ACC112 (cell line): Measurements from ENCODE around the gene ZNF575.

Experiments used
- H2AFZ ChIP-seq: fragments of 200-600 bp; sonication (generic); one replicate; pipeline ENCODE4 v1.6.0; 2017; ENCODE audit warnings: antibody characterized with exemption, low read length; ENCODE audit not compliant: unreplicated experiment
- H3K27ac ChIP-seq: fragments of 200-600 bp; sonication (generic); 2 replicates; pipeline ENCODE4 v1.5.1; 2014; ENCODE audit warnings: low read depth, mild to moderate bottlenecking, antibody characterized with exemption, low read length, moderate library complexity
- H3K27me3 ChIP-seq: fragments of 200-600 bp; sonication (generic); 2 replicates; pipeline ENCODE4 v1.6.1; 2014; ENCODE audit warnings: mild to moderate bottlenecking, antibody characterized with exemption, low read length, moderate library complexity, mixed read lengths; ENCODE audit not compliant: insufficient read depth
- H3K36me3 ChIP-seq: fragments of 200-600 bp; sonication (generic); 2 replicates; pipeline ENCODE4 v1.6.1; 2016; ENCODE audit warnings: mild to moderate bottlenecking, antibody characterized with exemption, low read length, moderate library complexity, mixed read lengths; ENCODE audit not compliant: insufficient read depth
- H3K4me1 ChIP-seq: fragments of 200-600 bp; sonication (generic); one replicate; pipeline ENCODE4 v1.6.1; 2016; ENCODE audit warnings: low read length, mixed read lengths; ENCODE audit not compliant: insufficient read depth, unreplicated experiment, control insufficient read depth
- H3K4me3 ChIP-seq: fragments of 200-600 bp; sonication (generic); 2 replicates; pipeline ENCODE4 v1.5.1; 2014; ENCODE audit warnings: mild to moderate bottlenecking, low read depth, low read length
- H3K79me2 ChIP-seq: fragments of 200-600 bp; sonication (generic); one replicate; pipeline ENCODE4 v1.6.0; 2016; ENCODE audit warnings: low read length; ENCODE audit not compliant: control insufficient read depth, unreplicated experiment, insufficient read depth

ZNF575 gene

DNA sequence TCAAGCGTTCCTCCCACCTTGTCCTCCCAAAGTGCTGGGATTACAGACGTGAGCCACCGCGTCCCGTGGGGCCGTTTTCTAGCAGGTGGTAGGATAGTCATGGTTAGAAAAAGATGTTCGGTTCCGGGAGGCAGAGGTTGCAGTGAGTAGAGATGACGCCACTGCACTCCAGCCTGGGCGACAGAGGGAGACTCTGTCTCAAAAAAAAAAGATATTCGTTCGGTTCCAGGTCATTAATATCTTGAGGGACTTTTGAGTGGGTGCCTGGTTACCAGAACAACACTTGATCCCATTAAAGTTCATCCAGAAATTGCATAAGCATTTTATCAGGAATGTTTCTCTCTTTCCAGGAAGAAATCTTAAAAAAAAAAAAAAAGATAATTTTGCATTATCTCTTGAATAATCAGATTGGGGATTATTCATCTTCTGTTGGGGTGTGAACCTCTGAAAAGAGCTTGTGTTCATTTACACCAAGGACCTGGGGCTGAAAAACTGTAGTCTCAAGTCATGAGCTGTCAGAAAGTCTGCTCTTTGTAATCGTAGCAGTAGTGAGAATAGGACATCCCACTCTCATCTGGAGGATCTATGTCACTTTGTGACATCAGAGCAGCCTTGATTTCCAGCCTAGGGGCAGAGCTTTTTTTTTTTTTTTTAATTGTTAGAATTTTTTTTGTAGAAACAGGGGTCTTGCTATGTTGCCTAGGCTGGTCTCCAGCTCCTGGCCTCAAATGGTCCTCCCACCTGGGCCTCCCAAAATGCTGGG is 4.9 kb upstream of the ZNF575 start:
- H3K4me3 ChIP-seq: no peak overlapping the region; the same call in 1 of the 2 replicates
- no peak overlapping the region for H3K27ac ChIP-seq
- H3K27me3 ChIP-seq: no peaks in the 10 kb centered on the region
- H3K79me2 ChIP-seq: no peaks in the 10 kb centered on the region
- H3K4me1 ChIP-seq: peaks cover 6% of the 10 kb centered on the region
- H3K36me3 ChIP-seq: no peaks in the 10 kb centered on the region
- H2AFZ ChIP-seq: no peak overlapping the region

DNA sequence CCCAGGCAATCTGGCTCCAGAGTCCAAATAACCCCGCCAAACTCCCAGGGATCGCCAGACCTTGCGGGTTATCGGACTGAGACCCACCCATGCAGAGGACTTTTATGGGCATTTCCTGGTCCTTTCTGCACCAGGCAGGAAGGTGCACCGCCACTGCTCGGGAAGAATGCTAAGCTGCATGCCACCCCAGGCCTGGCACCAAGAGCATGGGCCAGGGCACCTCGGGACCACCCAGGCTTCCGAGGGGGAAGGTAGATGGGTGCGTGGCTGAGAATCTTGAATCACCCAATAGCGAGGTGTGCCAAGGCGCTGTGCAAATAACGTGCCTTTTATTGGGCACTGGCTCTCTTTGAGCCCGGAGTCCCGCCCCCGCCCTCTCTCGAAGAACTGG is 422 bp upstream of the ZNF575 start:
- H3K27me3 ChIP-seq: no peaks in the 10 kb centered on the region
- H3K4me3 ChIP-seq: peak overlapping the region; percentile 81
- peak overlapping the region; percentile 47 for H3K27ac ChIP-seq
- H3K4me1 ChIP-seq: peaks cover 3% of the 10 kb centered on the region
- H3K79me2 ChIP-seq: no peaks in the 10 kb centered on the region
- no peaks in the 10 kb centered on the region for H3K36me3 ChIP-seq
- H2AFZ ChIP-seq: peak overlapping the region; percentile 40

DNA sequence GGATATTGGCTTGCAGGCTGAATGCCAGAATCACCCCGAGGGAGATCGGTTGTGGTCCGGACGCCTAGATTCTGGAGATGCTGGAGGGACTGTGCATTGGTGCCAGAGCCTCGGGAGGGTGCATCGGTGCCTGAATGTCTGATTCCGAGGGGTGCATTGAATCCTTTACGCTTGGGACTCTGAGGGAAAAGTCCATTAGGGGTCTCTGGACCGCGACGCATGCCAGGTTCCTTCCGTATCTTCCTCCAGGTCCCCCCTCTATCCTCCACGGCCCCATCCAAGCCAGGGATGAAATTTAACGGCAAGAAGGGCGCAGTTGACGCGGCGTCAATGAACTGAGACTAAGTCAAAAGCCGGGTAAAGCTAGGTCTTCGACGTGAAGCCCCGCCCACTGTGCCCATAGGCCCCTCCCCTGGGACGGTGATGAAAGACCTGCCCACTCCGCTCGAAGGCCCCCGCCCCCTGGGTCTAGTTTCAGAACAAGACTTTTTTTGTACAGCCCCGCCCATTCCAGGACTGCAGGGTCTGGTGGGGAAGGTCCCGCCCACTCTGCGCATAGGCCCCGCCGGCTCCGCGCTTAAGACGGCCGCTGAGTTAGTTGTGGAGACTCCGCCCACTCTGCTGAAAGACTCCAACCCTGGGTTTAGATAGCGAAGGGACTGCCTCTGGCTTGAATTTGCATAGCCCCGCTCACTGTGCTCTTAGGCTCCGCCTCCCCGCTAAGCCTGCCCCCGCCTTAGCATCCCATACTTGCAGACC is 737 bp downstream of the ZNF575 start:
- H3K4me3 ChIP-seq: peak overlapping the region; percentile 81
- H3K79me2 ChIP-seq: no peaks in the 10 kb centered on the region
- H3K27ac ChIP-seq: peak overlapping the region; percentile 58
- H2AFZ ChIP-seq: peak overlapping the region; percentile 64
- no peaks in the 10 kb centered on the region for H3K27me3 ChIP-seq
- H3K4me1 ChIP-seq: peaks cover 3% of the 10 kb centered on the region
- H3K36me3 ChIP-seq: peaks cover 5% of the 10 kb centered on the region

DNA sequence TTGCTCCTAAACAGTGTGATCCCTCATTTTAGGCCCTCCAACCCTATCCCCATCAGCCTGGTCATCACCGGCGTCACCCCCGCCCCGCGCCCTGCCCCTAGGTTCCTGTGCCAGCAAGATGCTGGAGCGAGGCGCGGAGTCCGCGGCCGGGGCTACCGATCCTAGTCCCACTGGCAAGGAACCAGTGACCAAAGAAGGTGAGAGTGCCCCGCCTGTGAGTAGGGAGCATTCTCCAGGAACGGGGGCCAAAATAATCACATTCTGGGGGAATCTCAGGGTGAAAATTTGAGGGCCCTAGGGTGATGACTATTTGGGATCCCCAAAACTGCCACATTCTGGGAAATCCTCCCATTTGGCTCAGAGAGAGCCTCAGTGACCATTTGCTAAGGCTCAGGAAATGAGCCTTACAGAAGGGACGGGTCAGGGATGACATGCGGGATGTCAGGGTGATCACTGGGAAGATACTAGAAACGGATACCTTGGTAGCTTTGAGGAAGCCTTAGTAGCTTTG is 1.4 kb downstream of the ZNF575 start:
- Histone ChIP-seq H3K36me3 (peaks cover 11% of the 10 kb centered on the region), H3K79me2 (no peaks in the 10 kb centered on the region), H3K27ac (0 out of 2 replicates have a peak overlapping the region, but pooled peaks have one; percentile 14), H2AFZ (no peak overlapping the region), H3K27me3 (no peaks in the 10 kb centered on the region), H3K4me3 (peak overlapping the region; percentile 66), H3K4me1 (peaks cover 3% of the 10 kb centered on the region)

DNA sequence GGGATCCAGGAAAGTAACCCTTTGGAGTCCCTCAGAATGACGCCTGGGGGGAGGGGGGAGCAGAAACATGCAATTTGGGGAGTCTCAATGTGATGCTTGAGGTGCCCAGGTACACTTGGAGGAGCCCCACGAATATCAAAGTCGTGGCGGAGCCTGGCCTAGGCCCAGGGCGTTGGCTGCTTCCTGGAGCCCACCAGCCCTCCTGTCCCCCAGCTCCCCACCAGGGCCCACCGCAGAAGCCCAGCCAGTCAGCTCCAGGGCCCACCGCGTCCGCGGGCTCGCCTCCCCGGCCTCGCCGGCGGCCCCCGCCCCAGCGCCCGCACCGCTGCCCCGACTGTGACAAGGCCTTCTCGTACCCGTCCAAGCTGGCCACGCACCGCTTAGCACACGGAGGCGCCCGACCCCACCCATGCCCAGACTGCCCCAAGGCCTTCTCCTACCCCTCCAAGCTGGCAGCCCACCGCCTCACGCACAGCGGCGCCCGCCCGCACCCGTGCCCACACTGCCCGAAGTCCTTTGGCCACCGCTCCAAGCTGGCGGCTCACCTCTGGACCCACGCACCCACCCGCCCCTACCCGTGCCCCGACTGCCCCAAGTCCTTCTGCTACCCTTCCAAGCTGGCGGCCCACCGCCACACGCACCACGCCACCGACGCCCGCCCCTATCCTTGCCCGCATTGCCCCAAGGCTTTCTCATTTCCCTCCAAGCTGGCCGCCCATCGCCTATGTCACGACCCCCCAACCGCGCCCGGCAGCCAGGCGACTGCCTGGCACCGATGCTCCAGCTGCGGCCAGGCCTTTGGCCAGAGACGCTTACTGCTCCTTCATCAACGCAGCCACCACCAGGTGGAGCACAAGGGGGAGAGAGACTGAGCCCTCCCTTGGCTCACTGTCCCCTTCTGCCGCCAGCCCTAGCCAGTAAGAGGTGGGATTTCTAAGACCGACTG is 2.1 kb downstream of the ZNF575 start:
- no peak overlapping the region for H3K4me3 ChIP-seq
- H2AFZ ChIP-seq: no peak overlapping the region
- H3K27ac ChIP-seq: 0 out of 2 replicates have a peak overlapping the region, but pooled peaks have one; percentile 14
- H3K79me2 ChIP-seq: no peaks in the 10 kb centered on the region
- no peaks in the 10 kb centered on the region for H3K27me3 ChIP-seq
- H3K36me3 ChIP-seq: peaks cover 11% of the 10 kb centered on the region
- H3K4me1 ChIP-seq: peaks cover 3% of the 10 kb centered on the region

DNA sequence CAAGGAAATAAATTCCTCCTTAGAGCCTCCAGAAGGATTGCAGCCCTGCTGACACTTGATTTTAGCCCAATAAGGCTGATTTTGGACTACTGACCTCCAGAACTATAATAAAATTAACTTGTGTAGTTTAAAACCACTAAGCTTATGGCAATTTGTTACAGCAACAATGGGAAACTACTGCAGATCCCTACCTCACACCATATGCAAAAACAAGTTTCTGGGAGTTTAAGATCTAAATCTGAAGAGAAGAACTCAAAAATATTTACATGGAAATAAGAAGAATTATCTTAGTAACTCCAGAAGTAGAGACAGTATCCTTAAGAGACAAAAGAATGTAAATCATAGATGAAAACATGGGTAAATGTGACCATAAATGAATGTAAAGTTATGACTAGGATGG is 5.9 kb downstream of the ZNF575 start:
- H3K27me3 ChIP-seq: no peaks in the 10 kb centered on the region
- H3K27ac ChIP-seq: no peak overlapping the region
- no peaks in the 10 kb centered on the region for H3K79me2 ChIP-seq
- H3K36me3 ChIP-seq: peaks cover 11% of the 10 kb centered on the region
- H3K4me3 ChIP-seq: no peak overlapping the region
- no peak overlapping the region for H2AFZ ChIP-seq
- no peaks in the 10 kb centered on the region for H3K4me1 ChIP-seq

DNA sequence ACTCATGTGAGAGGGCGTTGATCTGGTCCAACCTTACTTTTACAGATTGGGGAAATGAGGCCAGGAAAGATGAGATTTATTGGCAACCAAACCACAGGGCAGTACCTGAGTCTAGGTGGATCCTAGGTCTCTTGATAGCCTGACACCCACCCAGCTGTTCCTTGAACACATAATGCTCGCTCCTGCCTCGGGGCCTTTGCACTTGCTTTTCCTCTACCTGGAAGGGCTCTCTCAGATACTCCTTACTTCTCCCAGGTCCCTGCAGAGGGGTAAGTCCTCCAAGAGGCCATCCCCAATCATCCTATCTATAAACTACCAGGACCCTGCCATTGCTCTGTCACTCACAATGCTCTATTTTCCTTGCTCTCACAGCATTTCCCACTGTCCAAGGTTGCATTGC is 7.4 kb downstream of the ZNF575 start:
- Histone ChIP-seq H3K4me3 (no peak overlapping the region), H3K27me3 (no peaks in the 10 kb centered on the region), H3K36me3 (peaks cover 11% of the 10 kb centered on the region), H3K4me1 (no peaks in the 10 kb centered on the region), H2AFZ (no peak overlapping the region), H3K79me2 (no peaks in the 10 kb centered on the region), H3K27ac (no peak overlapping the region)

DNA sequence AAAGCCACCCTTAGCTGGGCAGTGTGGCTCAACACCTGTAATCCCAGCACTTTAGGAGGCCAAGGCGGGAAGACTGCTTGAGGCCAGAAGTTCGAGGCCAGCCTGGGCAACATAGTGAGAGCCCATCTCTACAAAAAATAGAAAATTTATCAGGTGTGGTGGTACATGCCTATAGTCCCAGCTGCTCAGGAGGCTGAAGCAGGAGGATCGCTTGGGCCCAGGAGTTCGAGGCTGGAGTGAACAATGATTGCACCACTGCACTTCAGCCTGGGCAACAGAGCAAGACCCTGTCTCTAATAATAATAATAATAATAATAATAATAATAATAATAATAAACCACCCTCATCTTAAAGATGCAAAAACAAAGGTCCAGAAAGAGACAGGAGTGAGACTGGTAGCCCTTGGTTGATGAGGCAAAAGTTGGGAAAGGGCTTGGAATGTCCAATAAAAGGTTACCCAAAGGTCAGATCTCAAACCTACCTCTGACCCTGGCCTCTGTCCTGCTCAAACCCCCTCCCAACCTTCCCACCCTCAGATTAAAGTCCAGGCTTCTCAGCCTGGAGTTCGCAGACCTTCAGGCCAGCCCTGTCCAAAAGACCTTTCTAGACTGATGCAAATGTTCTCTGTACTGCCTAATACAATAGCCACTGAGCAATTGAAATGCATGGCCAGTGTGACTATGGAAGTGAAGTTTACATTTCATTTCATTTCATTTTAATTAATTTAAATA is 9.1 kb downstream of the ZNF575 start:
- no peaks in the 10 kb centered on the region for H3K4me1 ChIP-seq
- no peak overlapping the region for H3K4me3 ChIP-seq
- peaks cover 11% of the 10 kb centered on the region for H3K36me3 ChIP-seq

DNA sequence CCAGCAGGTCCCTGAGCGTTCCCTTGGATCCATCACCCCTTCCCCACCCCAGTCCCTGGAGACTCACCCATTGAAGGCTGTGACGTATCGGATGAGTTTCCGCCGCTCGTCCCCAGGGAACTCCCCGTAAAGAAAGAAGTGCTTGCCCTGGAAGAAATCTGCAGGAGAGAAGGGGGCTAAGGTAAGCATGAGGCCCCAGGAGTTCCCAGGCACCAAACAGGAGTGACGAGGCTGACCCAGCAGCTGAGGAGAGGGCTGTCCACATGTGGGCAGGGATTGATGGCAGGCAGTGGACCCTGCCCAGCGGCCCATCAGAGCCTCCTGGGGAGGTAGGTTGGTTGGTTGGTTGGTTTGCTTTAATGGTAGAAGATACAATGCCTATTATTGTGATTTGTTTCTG is 11.1 kb downstream of the ZNF575 start:
- Histone ChIP-seq H3K79me2 (no peaks in the 10 kb centered on the region), H3K36me3 (peaks cover 2% of the 10 kb centered on the region), H3K27me3 (no peaks in the 10 kb centered on the region), H3K4me1 (no peaks in the 10 kb centered on the region), H2AFZ (no peak overlapping the region), H3K4me3 (no peak overlapping the region), H3K27ac (no peak overlapping the region)

More for the DNA sequence above, 9.1 kb downstream of the ZNF575 start:
- Histone ChIP-seq H3K79me2 (no peaks in the 10 kb centered on the region), H3K27ac (no peak overlapping the region), H3K27me3 (no peaks in the 10 kb centered on the region), H2AFZ (no peak overlapping the region)

DNA sequence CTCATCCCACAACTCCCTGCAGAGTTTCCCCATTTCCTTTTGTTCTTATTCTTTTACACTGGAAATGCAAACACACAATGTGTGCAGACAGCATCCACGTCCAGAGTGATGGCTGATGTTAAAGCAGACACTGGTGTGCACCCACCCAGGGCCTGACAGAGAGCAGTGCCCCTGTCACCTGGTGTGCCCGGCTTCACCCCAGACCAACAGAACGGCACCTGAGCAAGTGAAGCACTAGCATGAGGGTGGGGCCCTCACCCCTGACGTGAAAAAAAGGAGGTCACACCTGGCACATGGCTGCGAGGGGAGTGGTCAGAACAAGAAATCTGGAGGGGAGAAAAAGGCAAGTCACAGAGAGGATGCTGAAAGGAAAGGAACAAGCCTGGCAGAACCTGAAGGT is 12.3 kb downstream of the ZNF575 start:
- Histone ChIP-seq H3K4me3 (no peak overlapping the region), H2AFZ (no peak overlapping the region), H3K27ac (no peak overlapping the region), H3K36me3 (no peaks in the 10 kb centered on the region), H3K79me2 (no peaks in the 10 kb centered on the region), H3K27me3 (no peaks in the 10 kb centered on the region), H3K4me1 (no peaks in the 10 kb centered on the region)
